Measurements from ENCODE around the gene SMOC1.

DNA sequence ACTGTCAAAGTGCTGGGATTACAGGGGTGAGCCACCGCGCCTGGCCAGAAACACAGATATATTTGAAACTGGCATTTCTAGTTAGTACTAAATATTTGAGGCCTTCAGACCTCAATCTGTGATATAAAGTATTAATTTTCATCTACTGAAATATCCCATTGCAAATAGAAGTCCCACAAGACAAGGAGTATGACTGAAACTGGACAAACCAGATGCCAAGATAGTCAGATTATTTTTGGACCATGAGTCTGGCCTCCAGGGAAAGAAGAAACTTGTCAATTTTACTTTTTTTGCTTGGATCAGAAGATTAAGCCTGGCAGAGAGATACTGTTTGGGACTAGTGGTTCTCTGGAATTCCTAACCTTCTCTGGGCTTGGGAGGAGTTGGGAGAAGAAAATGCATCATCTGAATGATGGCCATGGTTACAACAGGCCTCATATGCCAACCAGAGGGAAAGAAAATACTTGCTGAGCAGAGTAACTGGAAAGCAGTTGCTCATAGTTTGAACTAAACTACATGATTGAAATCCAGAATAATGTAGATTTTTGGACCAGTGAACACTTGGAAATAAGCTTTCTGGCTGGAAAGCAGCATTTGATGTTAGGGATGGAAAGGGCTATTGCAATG lies 2.9 kb upstream of the SMOC1 start:
- TF ChIP-seq CTCF (IDR thresholded peaks at IDR 0.05) (no peak), EP300 (IDR thresholded peaks at IDR 0.05) (no peak), POLR2A (IDR thresholded peaks at IDR 0.05) (no peak)

All from stomach (tissue), 4 donors.